Suprapubic skin (tissue), 4 donors: ENCODE results near the gene UQCC5.

ENCODE experiments used
- CTCF ChIP-seq, 2 donors: fragments of 200-600 bp in 1 of 2; fragments of 450-650 bp in 1 of 2; sonication (generic) in 1 of 2; IDR thresholded peaks; one replicate each; pipeline ENCODE4 v1.5.1; 2016 to 2019; ENCODE audit warnings: antibody characterized with exemption in 2 of 2, mild to moderate bottlenecking in 1 of 2, moderate library complexity in 1 of 2
- EP300 ChIP-seq: sonication (generic); formaldehyde crosslinking; IDR thresholded peaks from one replicate; pipeline ENCODE4 v1.6.1; 2017; ENCODE audit warnings: antibody characterized with exemption
- POLR2A ChIP-seq, 2 donors: fragments of 450-650 bp; IDR thresholded peaks; one replicate each; pipeline ENCODE4 v1.6.1; 2017; ENCODE audit warnings: antibody characterized with exemption in 2 of 2, mild to moderate bottlenecking in 2 of 2, moderate library complexity in 2 of 2
- POLR2AphosphoS5 ChIP-seq, 3 donors: sonication (generic); formaldehyde crosslinking; IDR thresholded peaks; one replicate each; pipeline ENCODE4 v1.6.1; 2017; ENCODE audit warnings: antibody characterized with exemption in 3 of 3

- TF ChIP-seq EP300 (no peak), CTCF (IDR thresholded peaks at IDR 0.05) (no peak), POLR2A (IDR thresholded peaks at IDR 0.05) (no peak), POLR2AphosphoS5 (IDR thresholded peaks at IDR 0.05) (no peak)
These were observed 1.9 kb upstream of the UQCC5 start for GRCh38 chr3:52534281-52535183.
